Prostate gland (tissue), 2 donors: Measurements from ENCODE around the gene ASB7.

ENCODE experiments used
- POLR2AphosphoS5 ChIP-seq: sonication (generic); formaldehyde crosslinking; IDR thresholded peaks from one replicate; pipeline ENCODE4 v1.6.1; 2017; ENCODE audit warnings: antibody characterized with exemption
- TF ChIP-seq, protein P1 (sequence below), 4 experiments: fragments of 200-600 bp in 2 of 4; fragments of 450-650 bp in 2 of 4; sonication (generic) in 2 of 4; IDR thresholded peaks; 1 replicate in 3 of 4; 2 replicates in 1 of 4; pipeline ENCODE4 v1.5.1; 2016 to 2019; ENCODE audit warnings: antibody characterized with exemption in 4 of 4, mild to moderate bottlenecking in 2 of 4, moderate library complexity in 2 of 4

DNA sequence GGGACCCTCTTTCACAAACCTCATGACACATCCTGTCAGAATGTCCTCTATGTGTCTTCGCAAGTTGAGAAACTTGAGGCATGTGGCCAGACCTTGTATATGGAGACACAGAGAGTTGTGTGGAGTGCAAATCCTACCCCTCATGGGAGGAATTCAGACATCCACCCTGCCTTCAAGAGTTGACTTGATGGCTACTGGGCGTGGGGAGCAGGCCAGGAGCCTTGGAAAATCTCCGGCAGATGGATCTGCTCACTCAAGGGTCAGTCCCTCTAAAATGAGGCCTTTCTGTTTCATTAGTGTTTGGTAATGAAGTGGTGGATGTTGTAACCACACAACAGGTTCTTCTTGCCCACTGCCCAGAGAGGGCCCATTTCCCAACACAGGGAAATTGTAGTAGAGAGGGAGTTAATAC is 79.0 kb downstream of the ASB7 start:
- TF ChIP-seq, protein P1, sequence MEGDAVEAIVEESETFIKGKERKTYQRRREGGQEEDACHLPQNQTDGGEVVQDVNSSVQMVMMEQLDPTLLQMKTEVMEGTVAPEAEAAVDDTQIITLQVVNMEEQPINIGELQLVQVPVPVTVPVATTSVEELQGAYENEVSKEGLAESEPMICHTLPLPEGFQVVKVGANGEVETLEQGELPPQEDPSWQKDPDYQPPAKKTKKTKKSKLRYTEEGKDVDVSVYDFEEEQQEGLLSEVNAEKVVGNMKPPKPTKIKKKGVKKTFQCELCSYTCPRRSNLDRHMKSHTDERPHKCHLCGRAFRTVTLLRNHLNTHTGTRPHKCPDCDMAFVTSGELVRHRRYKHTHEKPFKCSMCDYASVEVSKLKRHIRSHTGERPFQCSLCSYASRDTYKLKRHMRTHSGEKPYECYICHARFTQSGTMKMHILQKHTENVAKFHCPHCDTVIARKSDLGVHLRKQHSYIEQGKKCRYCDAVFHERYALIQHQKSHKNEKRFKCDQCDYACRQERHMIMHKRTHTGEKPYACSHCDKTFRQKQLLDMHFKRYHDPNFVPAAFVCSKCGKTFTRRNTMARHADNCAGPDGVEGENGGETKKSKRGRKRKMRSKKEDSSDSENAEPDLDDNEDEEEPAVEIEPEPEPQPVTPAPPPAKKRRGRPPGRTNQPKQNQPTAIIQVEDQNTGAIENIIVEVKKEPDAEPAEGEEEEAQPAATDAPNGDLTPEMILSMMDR (IDR thresholded peaks at IDR 0.05): no peak
- no peak for TF ChIP-seq POLR2AphosphoS5
